Measurements from ENCODE around the gene APC2.
"Not testable (repeated sequence)": the region's sequence is repeated elsewhere in the genome, so short reads cannot be mapped to it uniquely, and the experiment has no call there.

APC2 gene

GRCh38 chr19:1503089-1503924, 53.4 kb downstream of the APC2 start:
- DNase-seq = peak; percentile 72

- DNase-seq = no peak
Observed at GRCh38 chr19:1503925-1504773, 54.2 kb downstream of the APC2 start.

- no peak for DNase-seq
Observed at GRCh38 chr19:1505012-1505411, 55.1 kb downstream of the APC2 start.

DNA sequence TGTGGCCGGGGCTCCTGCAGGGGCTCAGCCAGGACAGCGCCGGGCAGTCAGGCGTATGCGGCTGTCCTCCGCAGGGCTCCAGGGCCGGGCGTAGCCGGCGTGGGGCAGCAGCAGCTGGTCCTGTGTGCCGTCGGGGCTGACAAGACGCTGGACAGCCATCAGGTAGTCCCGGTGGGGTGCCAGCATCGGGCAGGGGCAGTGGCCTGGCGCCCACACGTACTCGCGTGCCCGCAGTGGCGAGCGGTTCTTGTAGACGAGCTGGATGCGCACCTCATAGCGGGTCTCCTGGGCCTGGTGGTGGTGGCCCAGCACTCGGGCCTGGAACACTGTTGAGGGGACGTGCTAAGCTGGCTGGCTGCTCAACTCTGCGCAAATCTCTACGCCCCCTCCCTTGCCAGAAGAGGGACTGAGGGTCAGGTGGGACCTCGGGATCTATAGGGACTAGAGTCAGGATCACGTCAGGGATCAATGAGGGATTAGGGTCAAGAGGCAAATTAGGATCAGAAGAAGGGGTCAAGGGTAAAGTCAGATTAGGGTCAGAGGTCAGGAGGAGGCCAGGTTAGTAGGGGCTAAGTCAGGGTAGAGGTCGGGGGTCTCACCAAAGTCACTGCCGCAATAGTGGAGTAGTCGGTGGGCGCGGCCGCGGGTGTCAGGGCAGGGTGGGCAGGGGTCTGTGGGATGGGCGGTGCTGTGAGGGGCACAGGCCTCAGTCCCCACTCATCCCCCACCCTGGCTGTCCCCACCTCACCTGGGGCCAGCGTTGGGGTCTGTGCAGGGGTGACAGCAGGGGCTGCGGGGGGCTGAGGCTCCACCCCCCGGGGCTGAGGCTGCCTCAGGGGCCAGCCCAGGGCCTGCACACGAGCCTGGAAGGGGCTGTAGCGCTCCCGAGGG, 56.3 kb downstream of the APC2 start:
- no peak for DNase-seq

DNA sequence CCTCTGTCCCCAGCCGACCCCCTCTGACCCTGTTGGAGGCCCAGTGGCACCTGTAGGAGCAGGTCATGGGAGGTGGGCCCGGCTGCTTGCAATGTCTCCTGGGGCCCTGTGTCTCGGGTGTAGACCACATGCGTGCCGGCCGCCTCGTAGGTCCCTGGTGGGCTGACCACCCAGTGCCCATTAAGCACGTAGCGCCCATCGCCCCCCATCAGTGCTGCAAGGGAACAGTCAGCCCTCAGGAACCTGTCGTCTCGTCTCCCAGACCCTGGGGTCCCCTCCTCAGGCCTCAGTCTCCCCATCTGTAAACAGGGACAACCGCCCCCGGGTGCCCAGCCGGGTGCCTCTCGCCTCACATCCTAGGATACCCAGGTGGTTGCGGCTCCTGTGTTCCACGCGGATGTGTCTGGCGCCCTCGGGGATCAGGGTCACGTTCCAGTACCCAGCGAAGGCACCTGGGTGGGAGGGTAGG, 57.3 kb downstream of the APC2 start:
- no peak for DNase-seq

DNA sequence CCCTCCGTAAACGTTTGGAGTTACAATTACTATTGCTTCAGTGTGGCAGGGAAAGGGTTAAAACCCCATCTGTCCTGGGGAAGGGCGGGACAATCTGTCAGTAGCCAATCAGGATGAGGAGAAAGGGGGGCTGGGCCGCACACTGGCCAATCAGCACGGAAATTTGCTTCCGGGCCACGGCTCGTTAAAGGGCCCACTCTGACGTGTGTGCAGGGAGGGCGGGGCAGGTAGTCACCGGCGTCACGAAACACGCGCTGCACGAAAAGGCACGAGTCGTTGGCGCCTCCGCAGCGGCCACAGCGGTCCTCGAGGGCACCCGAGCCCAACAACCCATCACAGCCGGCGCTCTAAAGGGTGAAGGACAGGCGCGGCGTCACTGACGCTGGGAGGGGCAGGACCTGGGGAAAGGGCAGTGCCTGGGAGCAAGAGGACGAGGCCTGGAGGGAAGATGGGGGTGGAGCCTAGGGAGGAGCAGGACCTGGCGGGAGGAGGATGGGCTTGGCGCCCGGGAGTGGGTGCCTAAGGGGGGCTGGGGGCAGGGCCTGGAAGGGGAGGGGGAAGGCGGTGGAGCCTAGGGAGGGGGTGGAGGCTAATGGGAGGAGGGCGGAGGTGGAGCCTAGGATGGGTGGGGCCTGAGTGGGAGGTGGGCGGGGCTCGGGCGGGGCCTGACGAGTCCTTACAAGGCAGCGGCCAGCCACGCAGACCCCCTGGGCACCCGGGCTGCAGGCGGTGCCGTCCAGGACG, 58.0 kb downstream of the APC2 start:
- DNase-seq = peak; percentile 91

DNA sequence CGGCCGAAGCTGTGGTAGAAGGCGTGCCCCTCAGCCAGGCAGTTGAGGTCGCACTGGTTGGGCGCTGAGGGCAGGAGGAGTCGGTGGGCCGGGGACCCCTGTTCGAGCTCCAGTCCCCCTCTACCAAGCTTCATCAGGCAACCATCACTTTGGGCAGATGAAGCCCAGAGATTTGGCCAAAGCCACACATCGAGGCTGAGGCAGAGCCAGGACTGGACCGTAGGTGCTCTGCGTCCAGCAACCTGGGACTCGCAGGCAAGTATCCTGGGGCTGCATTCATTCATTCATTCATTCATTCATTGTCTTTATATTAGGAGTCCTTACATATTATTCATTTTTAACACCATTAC, 58.6 kb downstream of the APC2 start:
- DNase-seq = no peak

- no peak for DNase-seq
Observed at GRCh38 chr19:1509602-1510441, 59.9 kb downstream of the APC2 start.

DNA sequence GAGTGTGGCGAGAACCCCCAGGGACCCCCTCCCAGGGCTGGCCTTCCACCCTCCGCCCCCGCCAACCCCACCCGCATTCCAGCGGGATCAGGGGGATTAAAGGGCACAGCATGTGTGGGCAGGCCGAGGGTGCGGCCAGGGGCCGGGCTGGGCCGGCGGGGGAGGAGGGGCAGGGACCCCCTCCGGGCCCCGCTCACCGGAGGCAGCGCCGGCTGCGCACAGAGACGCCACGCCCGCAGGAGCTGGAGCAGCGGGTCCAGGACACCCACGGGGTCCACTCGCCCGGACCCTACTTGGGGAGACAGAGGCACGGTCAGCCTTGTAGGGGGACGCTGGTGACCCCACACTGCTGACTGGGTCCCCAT, 60.5 kb downstream of the APC2 start:
- DNase-seq = no peak

GRCh38 chr19:1510807-1511206, 60.9 kb downstream of the APC2 start:
- no peak for DNase-seq

DNA sequence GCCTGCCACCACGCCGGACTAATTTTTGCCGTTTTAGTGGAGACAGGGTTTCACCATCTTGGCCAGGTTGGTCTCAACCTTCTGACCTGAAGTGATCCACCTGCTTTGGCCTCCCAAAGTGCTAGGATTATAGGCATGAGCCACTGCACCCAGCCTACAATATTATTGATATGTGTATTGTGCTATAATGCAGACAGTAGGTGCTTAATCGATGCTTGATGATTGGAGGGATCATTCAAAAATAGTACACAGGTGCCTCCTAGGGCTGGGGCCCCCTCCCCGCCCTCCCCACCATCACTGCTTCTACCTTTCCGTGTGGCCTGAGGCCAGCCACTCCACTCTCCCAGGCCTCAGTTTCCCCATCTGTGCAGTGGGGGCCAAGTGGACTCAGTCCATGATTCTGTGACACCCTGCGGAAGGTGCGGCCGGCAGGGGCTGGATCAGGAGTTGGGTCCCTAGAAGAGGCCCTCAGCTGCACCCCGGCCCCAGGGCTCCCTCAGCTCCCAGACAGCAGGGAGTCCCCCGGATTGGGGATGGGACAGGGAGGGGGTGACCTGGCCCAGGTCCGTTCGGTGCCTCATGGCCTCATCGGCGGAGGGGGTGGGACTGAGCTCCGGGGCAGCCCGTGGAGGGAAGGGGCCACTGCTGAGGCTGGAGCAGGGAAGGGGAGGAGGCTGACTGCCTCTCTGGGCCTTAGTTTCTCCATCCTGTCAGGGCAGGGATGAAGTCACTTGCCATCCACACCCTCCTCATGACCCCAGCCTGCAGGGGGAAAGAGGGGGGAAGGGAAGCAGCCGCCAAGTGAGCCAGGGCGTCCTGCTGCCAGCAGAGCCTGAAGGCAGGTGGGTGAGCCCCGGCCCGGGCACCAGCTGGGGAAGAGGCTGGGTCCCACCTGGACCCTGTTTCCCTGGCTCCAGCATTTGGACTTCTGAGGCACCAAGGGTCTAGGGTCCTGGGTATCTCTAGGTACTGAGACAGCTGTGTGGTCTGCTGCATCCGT, 61.7 kb downstream of the APC2 start:
- DNase-seq = no peak

GRCh38 chr19:1512671-1513498, 63.0 kb downstream of the APC2 start, which contains the start of gene ADAMTSL5:
ADAMTSL5 (minus strand) TSS chr19:1513019; CDS start chr19:1510943, 2,076 bp downstream.
- DNase-seq = peak; percentile 66

DNA sequence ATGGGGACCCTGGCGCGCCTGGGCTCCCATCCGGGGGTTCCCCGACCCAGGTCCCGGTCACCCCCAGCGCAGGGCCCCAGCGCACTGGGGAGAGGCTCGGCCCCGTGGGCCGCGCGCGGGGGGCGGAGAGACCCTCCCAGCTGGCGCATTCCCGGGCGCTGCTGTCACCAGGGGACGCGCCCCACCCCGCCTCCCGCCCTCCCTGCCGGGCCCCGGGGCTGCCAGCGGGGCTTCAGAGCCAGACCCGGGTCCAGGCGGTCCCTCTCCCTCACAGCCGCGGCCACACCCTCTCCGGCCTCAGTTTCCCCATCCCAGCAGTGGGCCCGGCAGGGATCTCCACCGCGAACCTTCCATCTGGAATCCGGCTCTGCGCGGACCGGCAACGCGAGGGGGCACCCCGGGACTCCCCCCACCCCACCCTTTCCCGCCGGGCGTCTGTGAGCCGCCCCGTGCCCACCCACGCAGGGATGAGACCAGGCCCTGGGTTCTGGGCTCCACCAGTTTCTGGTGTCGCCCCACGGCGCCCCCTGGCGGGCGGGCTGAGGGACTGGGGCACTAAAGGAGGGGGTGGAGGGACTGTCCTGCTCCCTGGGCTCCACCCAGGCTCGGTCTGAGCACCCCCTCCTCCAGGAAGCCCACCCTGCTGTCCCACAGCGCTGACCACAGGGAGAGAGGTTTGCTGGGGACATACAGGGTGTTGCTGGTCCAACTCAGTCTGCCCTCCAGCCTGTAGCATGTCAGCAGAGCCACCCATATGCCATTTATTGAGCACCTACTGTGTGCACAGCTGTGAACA, 63.8 kb downstream of the APC2 start:
- peak; percentile 74 for DNase-seq

DNA sequence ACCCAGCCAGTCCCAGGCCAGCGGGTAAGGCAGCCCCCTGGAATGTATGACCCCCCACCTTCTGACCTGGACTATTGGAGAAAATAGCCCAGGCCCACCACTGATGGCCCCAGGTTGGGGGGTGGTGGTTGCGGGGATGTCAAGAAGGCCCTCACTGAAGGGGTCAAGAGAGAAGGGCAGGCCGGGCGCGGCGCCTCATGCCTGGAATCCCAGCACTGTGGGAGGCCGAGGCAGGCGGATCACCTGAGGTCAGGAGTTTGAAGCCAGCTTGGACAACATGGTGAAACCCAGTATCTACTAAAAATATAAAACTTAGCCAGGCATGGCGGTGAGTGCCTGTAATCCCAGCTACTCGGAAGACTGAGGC, 64.4 kb downstream of the APC2 start:
- no peak for DNase-seq

- no peak for DNase-seq
Observed at GRCh38 chr19:1514986-1515721, 65.2 kb downstream of the APC2 start.

DNA sequence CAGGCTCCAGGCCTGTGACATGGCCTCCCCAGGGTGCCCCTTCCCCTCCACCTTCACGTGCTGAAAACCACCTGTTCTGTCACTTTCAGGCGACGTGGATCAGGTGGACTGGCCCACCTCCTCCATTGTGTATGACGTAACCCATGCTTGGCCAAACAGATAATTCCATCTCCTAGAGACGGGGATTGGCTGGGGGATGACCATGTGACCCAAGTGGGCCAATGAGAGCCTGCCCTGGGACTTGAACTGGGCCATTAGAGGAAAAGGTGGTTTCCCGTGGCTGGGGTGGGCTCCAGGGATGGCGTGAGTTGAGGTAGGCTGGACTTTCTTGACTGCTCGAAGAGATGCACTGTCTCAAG, 66.5 kb downstream of the APC2 start:
- DNase-seq = no peak

DNA sequence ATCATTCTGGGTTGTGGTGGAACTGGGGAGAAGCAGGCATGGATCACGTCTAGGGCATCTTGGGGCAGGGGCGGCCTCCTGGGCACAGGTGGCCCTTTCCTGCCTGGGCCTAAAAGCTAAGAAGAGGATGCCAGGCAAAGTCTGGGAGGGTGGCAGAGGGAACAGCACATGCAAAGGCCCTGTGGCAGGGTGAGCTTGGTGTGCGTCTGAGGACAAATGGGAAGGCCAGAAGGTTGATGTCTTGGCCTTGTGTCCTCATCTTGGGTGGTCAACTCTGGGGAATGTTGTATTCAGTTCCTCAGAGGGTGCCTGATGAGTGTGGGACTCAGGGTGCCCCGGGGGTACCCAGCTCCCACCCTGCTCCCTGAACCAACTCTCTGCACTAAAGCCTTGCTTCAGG, 68.5 kb downstream of the APC2 start:
- DNase-seq = no peak

- DNase-seq = not testable (repeated sequence)
Observed at GRCh38 chr19:1519802-1520201, 69.9 kb downstream of the APC2 start.

Data from activated T-cell treated with anti-CD3 and anti-CD28 coated beads, Interleukin-2, amount 50 U/mL, for 1 hour (primary cell).